ENCODE results near the gene SIKE1. TPM values are rescaled to one million over a fixed set of nuclear protein-coding genes. Genes with fewer than 3 reads are reported as not detected.

SIKE1 gene
- total RNA-seq, 1 donor from 2014 or later = 45.3 TPM

GRCh38 chr1:114737314-114737849, 43.1 kb downstream of the SIKE1 start:
- no peak for FAIRE-seq
- H3K27me3 ChIP-seq (ENCODE audit: control insufficient read depth, insufficient read depth, low read length) = no peaks in the 10 kb centered on the region
- TF ChIP-seq, protein P1, sequence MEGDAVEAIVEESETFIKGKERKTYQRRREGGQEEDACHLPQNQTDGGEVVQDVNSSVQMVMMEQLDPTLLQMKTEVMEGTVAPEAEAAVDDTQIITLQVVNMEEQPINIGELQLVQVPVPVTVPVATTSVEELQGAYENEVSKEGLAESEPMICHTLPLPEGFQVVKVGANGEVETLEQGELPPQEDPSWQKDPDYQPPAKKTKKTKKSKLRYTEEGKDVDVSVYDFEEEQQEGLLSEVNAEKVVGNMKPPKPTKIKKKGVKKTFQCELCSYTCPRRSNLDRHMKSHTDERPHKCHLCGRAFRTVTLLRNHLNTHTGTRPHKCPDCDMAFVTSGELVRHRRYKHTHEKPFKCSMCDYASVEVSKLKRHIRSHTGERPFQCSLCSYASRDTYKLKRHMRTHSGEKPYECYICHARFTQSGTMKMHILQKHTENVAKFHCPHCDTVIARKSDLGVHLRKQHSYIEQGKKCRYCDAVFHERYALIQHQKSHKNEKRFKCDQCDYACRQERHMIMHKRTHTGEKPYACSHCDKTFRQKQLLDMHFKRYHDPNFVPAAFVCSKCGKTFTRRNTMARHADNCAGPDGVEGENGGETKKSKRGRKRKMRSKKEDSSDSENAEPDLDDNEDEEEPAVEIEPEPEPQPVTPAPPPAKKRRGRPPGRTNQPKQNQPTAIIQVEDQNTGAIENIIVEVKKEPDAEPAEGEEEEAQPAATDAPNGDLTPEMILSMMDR (IDR thresholded peaks at IDR 0.05; ENCODE audit: insufficient read depth, low read length, severe bottlenecking) = no peak
- no peak for DNase-seq (ENCODE audit: low read depth)
- no peak overlapping the region for H3K4me3 ChIP-seq (ENCODE audit: low read depth, low read length)
- peaks cover 15% of the 10 kb centered on the region for H3K36me3 ChIP-seq (ENCODE audit: control insufficient read depth, insufficient read depth, low read length)

DNA sequence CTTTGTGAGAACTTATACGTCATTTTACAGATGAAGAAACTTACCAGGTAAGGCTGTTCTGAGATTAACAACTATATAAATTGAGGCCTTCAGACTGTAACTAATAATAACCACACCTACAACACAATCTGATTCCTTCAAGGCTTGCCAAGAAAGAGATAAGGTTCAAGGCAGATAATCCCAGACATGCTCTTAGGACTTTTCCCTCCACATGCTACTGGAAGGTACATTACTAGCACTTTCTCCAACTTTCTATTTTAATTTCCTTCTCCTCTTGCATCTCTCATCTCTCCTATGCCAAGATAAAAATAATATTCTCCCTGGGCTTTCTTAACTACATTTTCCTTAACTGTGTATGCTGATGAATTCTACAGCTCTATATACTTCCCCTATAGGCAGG, 45.0 kb downstream of the SIKE1 start:
- TF ChIP-seq, protein P1 (IDR thresholded peaks at IDR 0.05; ENCODE audit: insufficient read depth, low read length, severe bottlenecking) = no peak
- Histone ChIP-seq H3K4me3 (ENCODE audit: low read depth, low read length) (no peak overlapping the region), H3K36me3 (ENCODE audit: control insufficient read depth, insufficient read depth, low read length) (peaks cover 16% of the 10 kb centered on the region), H3K27me3 (ENCODE audit: control insufficient read depth, insufficient read depth, low read length) (no peaks in the 10 kb centered on the region)
- no peak for FAIRE-seq
- DNase-seq (ENCODE audit: low read depth) = no peak

DNA sequence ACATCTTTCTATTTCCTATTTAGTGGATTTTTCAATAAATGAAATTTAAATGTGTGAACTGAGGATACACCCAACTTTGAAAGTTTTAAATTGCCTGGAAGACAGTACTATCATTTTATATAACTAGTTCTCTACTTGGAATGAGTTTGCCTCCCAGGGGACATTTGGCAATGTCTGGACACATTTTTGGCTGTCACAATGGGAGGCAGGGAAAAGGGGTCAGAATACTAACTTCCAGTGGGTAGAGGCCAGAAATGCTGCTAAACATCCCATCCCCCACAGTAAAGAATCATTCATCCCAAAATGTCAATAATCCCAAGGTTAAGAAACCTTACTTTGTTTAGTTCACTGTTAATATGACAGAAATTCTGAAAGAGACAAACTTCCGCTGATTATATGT, 50.7 kb downstream of the SIKE1 start:
- DNase-seq (ENCODE audit: low read depth) = no peak
- Histone ChIP-seq H3K4me3 (ENCODE audit: low read depth, low read length) (no peak overlapping the region), H3K36me3 (ENCODE audit: control insufficient read depth, insufficient read depth, low read length) (peaks cover 16% of the 10 kb centered on the region), H3K27me3 (ENCODE audit: control insufficient read depth, insufficient read depth, low read length) (no peaks in the 10 kb centered on the region)
- no peak for FAIRE-seq
- TF ChIP-seq, protein P1 (IDR thresholded peaks at IDR 0.05; ENCODE audit: insufficient read depth, low read length, severe bottlenecking) = no peak

- DNase-seq (ENCODE audit: low read depth) = no peak
- H3K36me3 ChIP-seq (ENCODE audit: control insufficient read depth, insufficient read depth, low read length) = peaks cover 14% of the 10 kb centered on the region
- H3K27me3 ChIP-seq (ENCODE audit: control insufficient read depth, insufficient read depth, low read length) = no peaks in the 10 kb centered on the region
- no peak for FAIRE-seq
- TF ChIP-seq, protein P1 (IDR thresholded peaks at IDR 0.05; ENCODE audit: insufficient read depth, low read length, severe bottlenecking) = no peak
- no peak overlapping the region for H3K4me3 ChIP-seq (ENCODE audit: low read depth, low read length)
Observed at GRCh38 chr1:114728553-114728952, 51.9 kb downstream of the SIKE1 start.

DNA sequence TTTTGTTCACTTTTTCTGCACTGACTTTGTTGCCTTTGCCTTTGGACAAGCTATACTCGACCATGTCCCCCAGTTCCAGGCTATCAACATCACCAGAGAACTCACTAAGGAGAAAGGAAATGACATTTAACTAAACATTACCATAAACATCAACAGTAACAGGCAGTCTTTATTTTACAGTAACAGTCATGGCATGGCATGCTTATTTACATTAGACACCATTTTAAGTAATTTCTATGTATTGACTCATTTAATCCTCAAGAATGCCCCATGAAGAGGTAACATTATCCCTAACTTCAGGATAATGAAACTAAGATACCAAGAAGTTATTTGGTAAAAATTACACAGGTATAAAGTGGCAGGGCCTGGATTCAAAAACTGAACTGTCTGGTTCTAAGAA, 55.3 kb downstream of the SIKE1 start:
- H3K27me3 ChIP-seq (ENCODE audit: control insufficient read depth, insufficient read depth, low read length) = no peaks in the 10 kb centered on the region
- DNase-seq (ENCODE audit: low read depth) = no peak
- FAIRE-seq = no peak
- peaks cover 18% of the 10 kb centered on the region for H3K36me3 ChIP-seq (ENCODE audit: control insufficient read depth, insufficient read depth, low read length)
- H3K4me3 ChIP-seq (ENCODE audit: low read depth, low read length) = no peak overlapping the region
- TF ChIP-seq, protein P1 (IDR thresholded peaks at IDR 0.05; ENCODE audit: insufficient read depth, low read length, severe bottlenecking) = no peak

GRCh38 chr1:114723915-114724314, 56.6 kb downstream of the SIKE1 start:
- no peak for FAIRE-seq
- no peaks in the 10 kb centered on the region for H3K27me3 ChIP-seq (ENCODE audit: control insufficient read depth, insufficient read depth, low read length)
- no peak overlapping the region for H3K4me3 ChIP-seq (ENCODE audit: low read depth, low read length)
- peaks cover 16% of the 10 kb centered on the region for H3K36me3 ChIP-seq (ENCODE audit: control insufficient read depth, insufficient read depth, low read length)
- no peak for DNase-seq (ENCODE audit: low read depth)
- TF ChIP-seq, protein P1 (IDR thresholded peaks at IDR 0.05; ENCODE audit: insufficient read depth, low read length, severe bottlenecking) = no peak
